GM06990 (cell line): ENCODE data around the gene DYNLL1.
A peak's percentile ranks its signal among the peaks of the same experiment; 100 is the strongest.
"Not testable (repeated sequence)": the region's sequence is repeated elsewhere in the genome, so short reads cannot be mapped to it uniquely, and the experiment has no call there.

Experiments used
- DNase-seq: peaks from one replicate; pipeline ENCODE4 v3.0.0-alpha.2; 2011; ENCODE audit not compliant: insufficient read length; ENCODE audit errors: extremely low read depth
- H3K27me3 ChIP-seq: replicated peaks from 2 replicates; pipeline ENCODE4 v1.6.0; 2011; ENCODE audit warnings: low read length; ENCODE audit not compliant: control insufficient read depth, insufficient read depth
- H3K36me3 ChIP-seq: 2 replicates; pipeline ENCODE4 v1.5.1; 2011; ENCODE audit warnings: low read length; ENCODE audit not compliant: control insufficient read depth, insufficient read depth
- H3K4me3 ChIP-seq: replicated peaks from 2 replicates; pipeline ENCODE4 v1.5.1; 2011; ENCODE audit warnings: low read depth, mild to moderate bottlenecking, control low read depth, low read length
- CTCF ChIP-seq: IDR thresholded peaks from 2 replicates; pipeline ENCODE4 v1.5.1; 2011; ENCODE audit warnings: low read length, control low read depth, mild to moderate bottlenecking, inconsistent platforms; ENCODE audit not compliant: insufficient read depth, poor library complexity, severe bottlenecking

The DYNLL1 gene

DNA sequence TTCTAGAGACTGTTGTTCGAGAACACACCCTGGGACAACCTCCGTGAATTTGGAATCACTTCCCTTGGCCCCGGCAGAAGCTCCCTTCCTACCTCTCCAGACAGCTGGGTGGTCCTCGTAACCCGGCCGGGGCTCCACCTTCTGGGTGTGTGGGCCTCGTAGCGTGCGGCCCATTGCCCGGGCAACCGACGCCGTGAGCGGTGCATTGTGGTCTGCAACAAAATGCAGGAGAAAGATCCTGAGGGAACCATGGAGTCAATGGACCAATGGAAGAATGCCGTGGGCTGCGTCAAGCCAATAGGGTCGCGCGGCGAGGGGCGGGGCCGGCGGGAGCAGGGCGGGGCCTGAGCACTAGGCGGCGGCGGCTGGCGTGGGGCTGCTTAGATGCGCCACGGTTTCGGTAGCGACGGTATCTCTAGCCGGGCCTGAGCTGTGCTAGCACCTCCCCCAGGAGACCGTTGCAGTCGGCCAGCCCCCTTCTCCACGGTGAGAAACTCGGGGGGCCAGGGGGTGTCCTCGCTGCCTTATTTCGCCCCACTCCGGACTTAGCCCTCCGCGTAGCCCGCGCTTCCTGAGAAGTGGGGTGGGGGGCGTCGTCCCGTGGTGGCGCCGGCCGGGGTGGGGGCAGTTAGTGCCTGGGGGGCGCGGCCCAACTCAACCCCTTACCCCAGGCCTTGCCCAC is at the start of gene DYNLL1:
Gene DYNLL1 (plus strand): TSS at position 383 of the 682 bp plus-strand sequence. CDS start 309 bp downstream, outside the sequence.
- TF ChIP-seq CTCF: peak; percentile 4
- H3K27me3 ChIP-seq: no peaks in the 10 kb centered on the region
- DNase-seq: peak; percentile 98
- H3K4me3 ChIP-seq: peak within 1 kb of the TSS; percentile 93
- H3K36me3 ChIP-seq: peaks cover 7% of the 10 kb centered on the region

GRCh38 chr12:120446844-120447178 is 49.1 kb upstream of the DYNLL1 start:
- not testable (repeated sequence) for H3K27me3 ChIP-seq, H3K36me3 ChIP-seq, DNase-seq
- H3K4me3 ChIP-seq: peak overlapping the region; percentile 92

DNA sequence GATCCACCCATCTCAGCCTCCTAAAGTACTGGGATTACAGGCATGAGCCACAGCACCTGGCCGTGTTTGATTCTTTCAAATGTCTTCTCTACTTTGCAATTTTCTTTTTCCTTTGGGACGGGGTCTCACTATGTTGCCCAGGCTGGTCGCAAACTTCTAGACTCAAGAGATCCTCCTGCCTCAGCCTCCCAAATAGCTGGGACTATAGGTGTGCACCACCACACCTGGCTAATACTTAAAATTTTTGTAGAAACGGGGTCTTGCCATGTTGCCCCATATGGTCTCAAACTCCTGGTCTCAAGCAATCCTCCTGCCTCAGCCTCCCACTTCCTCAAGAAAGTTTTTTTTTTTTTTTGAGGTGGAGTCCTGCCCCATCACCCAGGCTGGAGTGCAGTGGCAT is 47.9 kb upstream of the DYNLL1 start:
- peaks cover 6% of the 10 kb centered on the region for H3K36me3 ChIP-seq
- no peaks in the 10 kb centered on the region for H3K27me3 ChIP-seq
- DNase-seq: no peak
- TF ChIP-seq CTCF: no peak
- no peak overlapping the region for H3K4me3 ChIP-seq

- not testable (repeated sequence) for H3K4me3 ChIP-seq, H3K27me3 ChIP-seq, DNase-seq, H3K36me3 ChIP-seq
Observed at GRCh38 chr12:120452524-120452923, 43.4 kb upstream of the DYNLL1 start.

- no peak overlapping the region for H3K4me3 ChIP-seq
- no peaks in the 10 kb centered on the region for H3K27me3 ChIP-seq
- DNase-seq: no peak
- H3K36me3 ChIP-seq: peaks cover 11% of the 10 kb centered on the region
- TF ChIP-seq CTCF: no peak
Observed at GRCh38 chr12:120453060-120453750, 42.7 kb upstream of the DYNLL1 start.

GRCh38 chr12:120453977-120454376 is 41.9 kb upstream of the DYNLL1 start:
- no peak for DNase-seq
- TF ChIP-seq CTCF: peak; percentile 65

More at GRCh38 chr12:120453977-120454376, 41.9 kb upstream of the DYNLL1 start:
- peaks cover 15% of the 10 kb centered on the region for H3K36me3 ChIP-seq
- H3K27me3 ChIP-seq: no peaks in the 10 kb centered on the region
- H3K4me3 ChIP-seq: no peak overlapping the region
